Measurements from ENCODE around the gene PRKAG2.

PRKAG2 gene

GRCh38 chr7:151866761-151867655 is 9.9 kb downstream of the PRKAG2 start:
- H3K4me3 ChIP-seq (ENCODE audit: low read length), result no peak overlapping the region
- no peaks in the 10 kb centered on the region for H3K9me3 ChIP-seq (ENCODE audit: control insufficient read depth, insufficient read depth, low read length)
- H3K27me3 ChIP-seq (ENCODE audit: control insufficient read depth, low read length), result no peaks in the 10 kb centered on the region
- TF ChIP-seq EZH2phosphoT487 (IDR thresholded peaks at IDR 0.05; ENCODE audit: borderline replicate concordance, low read length) (no peak), CTCF (IDR thresholded peaks at IDR 0.05; ENCODE audit: low read depth, low read length, poor library complexity, severe bottlenecking) (no peak)
- H3F3A ChIP-seq (ENCODE audit: control insufficient read depth, insufficient read depth), result no peaks in the 10 kb centered on the region
- H3K4me2 ChIP-seq (ENCODE audit: low read length), result no peak overlapping the region
- no peaks in the 10 kb centered on the region for H3K36me3 ChIP-seq (ENCODE audit: control insufficient read depth, low read length)
- H4K20me1 ChIP-seq (ENCODE audit: control insufficient read depth, insufficient read depth, low read depth, low read length), result no peaks in the 10 kb centered on the region
- H3K27ac ChIP-seq (ENCODE audit: low read depth, low read length), result no peak overlapping the region
- H3K79me2 ChIP-seq (ENCODE audit: control insufficient read depth, low read length), result no peaks in the 10 kb centered on the region
- no peaks in the 10 kb centered on the region for H3K4me1 ChIP-seq (ENCODE audit: control insufficient read depth, low read length)
- no peaks in the 10 kb centered on the region for H3K9me2 ChIP-seq (replicated peaks; ENCODE audit: control insufficient read depth, low read length)

GRCh38 chr7:151866028-151866427 is 10.9 kb downstream of the PRKAG2 start:
- Histone ChIP-seq H3K9me2 (replicated peaks; ENCODE audit: control insufficient read depth, low read length) (no peaks in the 10 kb centered on the region), H3K79me2 (ENCODE audit: control insufficient read depth, low read length) (no peaks in the 10 kb centered on the region), H3K27me3 (ENCODE audit: control insufficient read depth, low read length) (no peaks in the 10 kb centered on the region; the same call in 1 of the 2 replicates), H3K9me3 (ENCODE audit: control insufficient read depth, insufficient read depth, low read length) (no peaks in the 10 kb centered on the region), H3F3A (ENCODE audit: control insufficient read depth, insufficient read depth) (no peaks in the 10 kb centered on the region), H3K4me2 (ENCODE audit: low read length) (no peak overlapping the region), H3K4me1 (ENCODE audit: control insufficient read depth, low read length) (no peaks in the 10 kb centered on the region), H3K27ac (ENCODE audit: low read depth, low read length) (no peak overlapping the region), H4K20me1 (ENCODE audit: control insufficient read depth, insufficient read depth, low read depth, low read length) (no peaks in the 10 kb centered on the region), H3K36me3 (ENCODE audit: control insufficient read depth, low read length) (no peaks in the 10 kb centered on the region), H3K4me3 (ENCODE audit: low read length) (no peak overlapping the region)
- TF ChIP-seq CTCF (IDR thresholded peaks at IDR 0.05; ENCODE audit: low read depth, low read length, poor library complexity, severe bottlenecking) (no peak), EZH2phosphoT487 (IDR thresholded peaks at IDR 0.05; ENCODE audit: borderline replicate concordance, low read length) (no peak)

GRCh38 chr7:151865070-151865670 is 11.7 kb downstream of the PRKAG2 start:
- H3K79me2 ChIP-seq (ENCODE audit: control insufficient read depth, low read length), result no peaks in the 10 kb centered on the region
- no peaks in the 10 kb centered on the region for H3K4me1 ChIP-seq (ENCODE audit: control insufficient read depth, low read length)
- no peak overlapping the region for H3K4me2 ChIP-seq (ENCODE audit: low read length)
- no peaks in the 10 kb centered on the region; the same call in 1 of the 2 replicates for H3K27me3 ChIP-seq (ENCODE audit: control insufficient read depth, low read length)
- no peaks in the 10 kb centered on the region for H4K20me1 ChIP-seq (ENCODE audit: control insufficient read depth, insufficient read depth, low read depth, low read length)
- H3K27ac ChIP-seq (ENCODE audit: low read depth, low read length), result no peak overlapping the region
- H3K4me3 ChIP-seq (ENCODE audit: low read length), result no peak overlapping the region
- no peak for TF ChIP-seq EZH2phosphoT487 (IDR thresholded peaks at IDR 0.05; ENCODE audit: borderline replicate concordance, low read length)
- TF ChIP-seq CTCF (IDR thresholded peaks at IDR 0.05; ENCODE audit: low read depth, low read length, poor library complexity, severe bottlenecking), result no peak
- H3F3A ChIP-seq (ENCODE audit: control insufficient read depth, insufficient read depth), result no peaks in the 10 kb centered on the region
- H3K9me2 ChIP-seq (replicated peaks; ENCODE audit: control insufficient read depth, low read length), result no peaks in the 10 kb centered on the region
- no peaks in the 10 kb centered on the region for H3K36me3 ChIP-seq (ENCODE audit: control insufficient read depth, low read length)
- no peaks in the 10 kb centered on the region for H3K9me3 ChIP-seq (ENCODE audit: control insufficient read depth, insufficient read depth, low read length)

Measured in DOHH2 (cell line).